Measurements from ENCODE around the gene THSD7B. TPM values are rescaled to one million over a fixed set of nuclear protein-coding genes. Genes with fewer than 3 reads are reported as not detected.

Gene THSD7B
- total and polyA plus RNA-seq, 10 of the 15 experiments (the other 5 are each of a cell fraction or from before 2014, with no cell fraction given), result 0.03 to 0.56 (median 0.28) TPM

DNA sequence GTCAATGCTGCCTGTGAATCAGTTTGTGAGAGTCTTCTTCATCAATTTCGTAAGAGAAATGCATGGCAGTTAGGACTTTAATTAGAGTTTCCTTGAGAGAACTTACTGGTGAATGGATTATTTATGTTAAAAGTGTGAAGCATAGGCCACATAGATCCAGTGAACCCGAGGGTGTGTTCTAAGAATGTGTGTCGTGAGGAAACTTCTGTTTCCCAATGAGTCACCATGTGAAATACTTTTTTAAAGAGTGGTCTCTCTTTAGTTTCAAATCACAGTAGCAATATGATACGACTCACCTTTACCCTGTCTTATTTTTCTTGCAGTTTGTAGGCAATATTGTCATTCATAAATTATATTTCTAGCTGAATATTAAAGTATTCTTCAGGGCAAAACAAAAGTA is 18.5 kb downstream of the THSD7B start:
- intact Hi-C loops (cut with micrococcal nuclease; ENCODE audit: unreplicated experiment), result no loop called here

More for the DNA sequence above, 18.5 kb downstream of the THSD7B start:
- no peak overlapping the region for H3K4me3 ChIP-seq
- no peak overlapping the region for H3K4me2 ChIP-seq (ENCODE audit: control insufficient read depth, insufficient read depth)
- BruUV-seq (replicated peaks), result no TSS peak
- no peak overlapping the region for H2AFZ ChIP-seq (ENCODE audit: control insufficient read depth, low read depth, low read length)
- ATAC-seq, result no peak
- POLR2A ChIA-PET, result interaction anchor here (0.6 kb wide), 1 partner anchor 177 kb away, joined by 3 read pairs; no protein-coding TSS in a partner anchor
- SMC1A ChIA-PET (ENCODE audit: uncharacterized antibody, unreplicated experiment), result no interaction called here
- no peak overlapping the region for H3K9ac ChIP-seq (ENCODE audit: control insufficient read depth, insufficient read depth, low read length)
- RAD21 ChIA-PET (ENCODE audit: unreplicated experiment), result no interaction called here
- H3K79me2 ChIP-seq (ENCODE audit: control insufficient read depth, insufficient read depth, low read length), result no peaks in the 10 kb centered on the region
- H3K27me3 ChIP-seq (replicated peaks in 1 of 2; ENCODE audit: control insufficient read depth in 2 of 2, insufficient read depth in 2 of 2, low read length in 1 of 2), result no peaks in the 10 kb centered on the region
- no peak for DNase-seq (ENCODE audit: low read depth, low spot score)
- no peaks in the 10 kb centered on the region for H4K20me1 ChIP-seq (ENCODE audit: control insufficient read depth, insufficient read depth)
- FAIRE-seq, result no peak
- H3K9me3 ChIP-seq (replicated peaks; ENCODE audit: control insufficient read depth, insufficient read depth, low read length), result no peaks in the 10 kb centered on the region
- H3K4me1 ChIP-seq (ENCODE audit: control insufficient read depth, insufficient read depth, low read length), result no peaks in the 10 kb centered on the region
- no peak for TF ChIP-seq MXI1 (IDR thresholded peaks at IDR 0.05; ENCODE audit: low read depth, low read length)
- TF ChIP-seq LARP7 (IDR thresholded peaks at IDR 0.05), result no peak
- no peak for TF ChIP-seq ZBED1 (IDR thresholded peaks at IDR 0.05; ENCODE audit: borderline replicate concordance)
- no peak for TF ChIP-seq ZNF207 (IDR thresholded peaks at IDR 0.05; ENCODE audit: borderline replicate concordance)
- TF ChIP-seq GABPA (IDR thresholded peaks at IDR 0.05; ENCODE audit: low read depth), result no peak
- TF ChIP-seq, protein P1, sequence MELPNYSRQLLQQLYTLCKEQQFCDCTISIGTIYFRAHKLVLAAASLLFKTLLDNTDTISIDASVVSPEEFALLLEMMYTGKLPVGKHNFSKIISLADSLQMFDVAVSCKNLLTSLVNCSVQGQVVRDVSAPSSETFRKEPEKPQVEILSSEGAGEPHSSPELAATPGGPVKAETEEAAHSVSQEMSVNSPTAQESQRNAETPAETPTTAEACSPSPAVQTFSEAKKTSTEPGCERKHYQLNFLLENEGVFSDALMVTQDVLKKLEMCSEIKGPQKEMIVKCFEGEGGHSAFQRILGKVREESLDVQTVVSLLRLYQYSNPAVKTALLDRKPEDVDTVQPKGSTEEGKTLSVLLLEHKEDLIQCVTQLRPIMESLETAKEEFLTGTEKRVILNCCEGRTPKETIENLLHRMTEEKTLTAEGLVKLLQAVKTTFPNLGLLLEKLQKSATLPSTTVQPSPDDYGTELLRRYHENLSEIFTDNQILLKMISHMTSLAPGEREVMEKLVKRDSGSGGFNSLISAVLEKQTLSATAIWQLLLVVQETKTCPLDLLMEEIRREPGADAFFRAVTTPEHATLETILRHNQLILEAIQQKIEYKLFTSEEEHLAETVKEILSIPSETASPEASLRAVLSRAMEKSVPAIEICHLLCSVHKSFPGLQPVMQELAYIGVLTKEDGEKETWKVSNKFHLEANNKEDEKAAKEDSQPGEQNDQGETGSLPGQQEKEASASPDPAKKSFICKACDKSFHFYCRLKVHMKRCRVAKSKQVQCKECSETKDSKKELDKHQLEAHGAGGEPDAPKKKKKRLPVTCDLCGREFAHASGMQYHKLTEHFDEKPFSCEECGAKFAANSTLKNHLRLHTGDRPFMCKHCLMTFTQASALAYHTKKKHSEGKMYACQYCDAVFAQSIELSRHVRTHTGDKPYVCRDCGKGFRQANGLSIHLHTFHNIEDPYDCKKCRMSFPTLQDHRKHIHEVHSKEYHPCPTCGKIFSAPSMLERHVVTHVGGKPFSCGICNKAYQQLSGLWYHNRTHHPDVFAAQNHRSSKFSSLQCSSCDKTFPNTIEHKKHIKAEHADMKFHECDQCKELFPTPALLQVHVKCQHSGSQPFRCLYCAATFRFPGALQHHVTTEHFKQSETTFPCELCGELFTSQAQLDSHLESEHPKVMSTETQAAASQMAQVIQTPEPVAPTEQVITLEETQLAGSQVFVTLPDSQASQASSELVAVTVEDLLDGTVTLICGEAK (IDR thresholded peaks at IDR 0.05; ENCODE audit: borderline replicate concordance), result no peak
- TF ChIP-seq SREBF1 (IDR thresholded peaks at IDR 0.05; ENCODE audit: low read length), result no peak
- TF ChIP-seq, protein P2, sequence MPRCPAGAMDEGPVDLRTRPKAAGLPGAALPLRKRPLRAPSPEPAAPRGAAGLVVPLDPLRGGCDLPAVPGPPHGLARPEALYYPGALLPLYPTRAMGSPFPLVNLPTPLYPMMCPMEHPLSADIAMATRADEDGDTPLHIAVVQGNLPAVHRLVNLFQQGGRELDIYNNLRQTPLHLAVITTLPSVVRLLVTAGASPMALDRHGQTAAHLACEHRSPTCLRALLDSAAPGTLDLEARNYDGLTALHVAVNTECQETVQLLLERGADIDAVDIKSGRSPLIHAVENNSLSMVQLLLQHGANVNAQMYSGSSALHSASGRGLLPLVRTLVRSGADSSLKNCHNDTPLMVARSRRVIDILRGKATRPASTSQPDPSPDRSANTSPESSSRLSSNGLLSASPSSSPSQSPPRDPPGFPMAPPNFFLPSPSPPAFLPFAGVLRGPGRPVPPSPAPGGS (IDR thresholded peaks at IDR 0.05; ENCODE audit: borderline replicate concordance, insufficient read depth, low read depth, low read length, poor library complexity, severe bottlenecking), result no peak
- no peak for TF ChIP-seq MTA2 (IDR thresholded peaks at IDR 0.05; ENCODE audit: low read depth)
- TF ChIP-seq MYB (IDR thresholded peaks at IDR 0.05; ENCODE audit: borderline replicate concordance, low read depth, low read length), result no peak
- no peak for TF ChIP-seq IKZF2 (IDR thresholded peaks at IDR 0.05)
- TF ChIP-seq CEBPB (IDR thresholded peaks at IDR 0.05; ENCODE audit: borderline replicate concordance in 1 of 2, low read depth in 2 of 2, low read length in 2 of 2), result no peak
- H3K36me3 ChIP-seq (ENCODE audit: control insufficient read depth in 2 of 2, insufficient read depth in 2 of 2, low read length in 1 of 2), result no peaks in the 10 kb centered on the region
- 0% methylated on average over 4 of the region's 4 CpGs for WGBS (ENCODE audit: insufficient coverage, insufficient replicate concordance, low lambda C conversion rate, missing lambda C conversion rate)
- in situ Hi-C loops (cut with MboI), result no loop called here
- CTCF ChIA-PET, result no interaction called here
- H3K27ac ChIP-seq (ENCODE audit: control insufficient read depth, insufficient read depth), result no peak overlapping the region
